ENCODE data around the gene SEMA6A.

Gene SEMA6A

GRCh38 chr5:116420540-116420939, 154.1 kb downstream of the SEMA6A start:
- DNase-seq (ENCODE audit: insufficient read length), result no peak
- no peak for FAIRE-seq
- no peak for TF ChIP-seq POLR2AphosphoS5 (IDR thresholded peaks at IDR 0.05; ENCODE audit: low read depth, low read length)
- TF ChIP-seq POLR2A (IDR thresholded peaks at IDR 0.05; ENCODE audit: low read depth, low read length), result no peak
- TF ChIP-seq TAF1 (IDR thresholded peaks at IDR 0.05; ENCODE audit: borderline replicate concordance, low read depth, low read length), result no peak

DNA sequence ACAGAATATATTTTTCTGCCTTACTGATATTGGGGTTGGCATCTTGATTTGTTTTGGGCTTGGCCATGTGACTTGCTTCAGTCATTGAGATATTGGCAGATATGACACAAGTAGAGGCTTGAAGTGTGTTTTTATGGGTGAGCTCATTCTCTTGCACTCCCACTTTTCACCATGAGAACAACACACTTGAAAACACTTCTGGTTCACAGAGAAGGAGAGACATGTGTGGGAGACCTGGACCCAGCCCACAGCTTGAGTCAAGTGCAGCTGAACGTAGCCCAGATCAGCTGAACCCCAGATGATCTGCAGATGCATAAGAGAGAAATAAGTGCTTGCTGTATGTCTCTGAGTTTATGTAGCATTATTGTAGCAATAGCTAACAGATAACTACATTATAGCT, 155.4 kb downstream of the SEMA6A start:
- TF ChIP-seq POLR2A (IDR thresholded peaks at IDR 0.05; ENCODE audit: low read depth, low read length), result no peak
- TF ChIP-seq TAF1 (IDR thresholded peaks at IDR 0.05; ENCODE audit: borderline replicate concordance, low read depth, low read length), result no peak
- TF ChIP-seq POLR2AphosphoS5 (IDR thresholded peaks at IDR 0.05; ENCODE audit: low read depth, low read length), result no peak
- FAIRE-seq (no peak), DNase-seq (ENCODE audit: insufficient read length) (no peak)

GRCh38 chr5:116418774-116419173, 155.8 kb downstream of the SEMA6A start:
- FAIRE-seq (no peak), DNase-seq (ENCODE audit: insufficient read length) (no peak)
- TF ChIP-seq POLR2A (IDR thresholded peaks at IDR 0.05; ENCODE audit: low read depth, low read length) (no peak), POLR2AphosphoS5 (IDR thresholded peaks at IDR 0.05; ENCODE audit: low read depth, low read length) (no peak), TAF1 (IDR thresholded peaks at IDR 0.05; ENCODE audit: borderline replicate concordance, low read depth, low read length) (no peak)

GRCh38 chr5:116418016-116418415, 156.6 kb downstream of the SEMA6A start:
- peak; percentile 21 for FAIRE-seq
- DNase-seq (ENCODE audit: insufficient read length), result no peak
- TF ChIP-seq POLR2A (IDR thresholded peaks at IDR 0.05; ENCODE audit: low read depth, low read length), result no peak

DNA sequence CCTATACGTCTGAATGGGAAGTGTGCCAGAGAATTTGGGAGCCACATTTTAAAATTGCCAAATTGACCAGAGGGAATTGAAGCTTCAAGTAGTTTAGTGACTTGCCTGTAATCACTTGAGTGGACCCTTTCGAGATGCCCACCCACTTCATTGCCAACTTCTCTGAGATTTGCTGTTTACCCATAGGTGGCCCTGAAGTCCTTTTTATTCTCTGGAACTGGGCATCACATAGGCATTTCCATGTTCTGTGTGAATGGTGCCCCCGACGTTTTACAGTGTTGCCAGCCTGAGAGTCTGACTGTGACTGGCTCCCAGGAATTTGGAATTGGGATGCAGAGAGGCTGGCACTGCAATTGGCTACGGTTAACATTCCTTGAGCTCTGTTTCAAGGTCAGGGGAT, 158.6 kb downstream of the SEMA6A start:
- TF ChIP-seq TAF1 (IDR thresholded peaks at IDR 0.05; ENCODE audit: borderline replicate concordance, low read depth, low read length) (no peak), POLR2AphosphoS5 (IDR thresholded peaks at IDR 0.05; ENCODE audit: low read depth, low read length) (no peak), POLR2A (IDR thresholded peaks at IDR 0.05; ENCODE audit: low read depth, low read length) (no peak)
- FAIRE-seq (no peak), DNase-seq (ENCODE audit: insufficient read length) (no peak)

DNA sequence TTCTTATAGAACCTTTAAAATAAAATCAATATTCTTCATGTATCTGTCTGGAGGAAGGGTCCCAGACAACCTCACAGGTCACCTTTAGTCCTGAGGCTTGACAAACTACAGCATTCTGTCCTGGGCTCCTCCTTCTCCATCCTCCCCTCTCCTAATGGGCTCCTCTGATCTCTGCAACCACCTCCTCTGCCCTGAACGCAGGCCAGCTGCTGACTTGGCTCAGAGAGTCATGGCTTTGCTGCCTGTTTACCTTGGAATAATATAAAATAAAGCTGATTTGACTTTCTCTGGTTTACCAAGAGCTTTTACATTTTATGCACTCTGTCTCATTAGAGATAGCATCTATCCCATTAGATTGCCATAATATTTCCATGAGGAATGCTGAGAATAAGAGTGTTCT, 159.4 kb downstream of the SEMA6A start:
- FAIRE-seq (no peak), DNase-seq (ENCODE audit: insufficient read length) (no peak)
- no peak for TF ChIP-seq POLR2A (IDR thresholded peaks at IDR 0.05; ENCODE audit: low read depth, low read length)
- no peak for TF ChIP-seq TAF1 (IDR thresholded peaks at IDR 0.05; ENCODE audit: borderline replicate concordance, low read depth, low read length)
- TF ChIP-seq POLR2AphosphoS5 (IDR thresholded peaks at IDR 0.05; ENCODE audit: low read depth, low read length), result no peak

- DNase-seq (ENCODE audit: insufficient read length) (no peak), FAIRE-seq (no peak)
- TF ChIP-seq POLR2AphosphoS5 (IDR thresholded peaks at IDR 0.05; ENCODE audit: low read depth, low read length), result no peak
- no peak for TF ChIP-seq TAF1 (IDR thresholded peaks at IDR 0.05; ENCODE audit: borderline replicate concordance, low read depth, low read length)
- no peak for TF ChIP-seq POLR2A (IDR thresholded peaks at IDR 0.05; ENCODE audit: low read depth, low read length)
These were observed 163.5 kb downstream of the SEMA6A start for GRCh38 chr5:116411101-116411571.

- no peak for FAIRE-seq
- TF ChIP-seq TAF1 (IDR thresholded peaks at IDR 0.05; ENCODE audit: borderline replicate concordance, low read depth, low read length) (no peak), POLR2AphosphoS5 (IDR thresholded peaks at IDR 0.05; ENCODE audit: low read depth, low read length) (no peak), POLR2A (IDR thresholded peaks at IDR 0.05; ENCODE audit: low read depth, low read length) (no peak)
- no peak for DNase-seq (ENCODE audit: insufficient read length)
These were observed 164.2 kb downstream of the SEMA6A start for GRCh38 chr5:116410336-116410890.

DNA sequence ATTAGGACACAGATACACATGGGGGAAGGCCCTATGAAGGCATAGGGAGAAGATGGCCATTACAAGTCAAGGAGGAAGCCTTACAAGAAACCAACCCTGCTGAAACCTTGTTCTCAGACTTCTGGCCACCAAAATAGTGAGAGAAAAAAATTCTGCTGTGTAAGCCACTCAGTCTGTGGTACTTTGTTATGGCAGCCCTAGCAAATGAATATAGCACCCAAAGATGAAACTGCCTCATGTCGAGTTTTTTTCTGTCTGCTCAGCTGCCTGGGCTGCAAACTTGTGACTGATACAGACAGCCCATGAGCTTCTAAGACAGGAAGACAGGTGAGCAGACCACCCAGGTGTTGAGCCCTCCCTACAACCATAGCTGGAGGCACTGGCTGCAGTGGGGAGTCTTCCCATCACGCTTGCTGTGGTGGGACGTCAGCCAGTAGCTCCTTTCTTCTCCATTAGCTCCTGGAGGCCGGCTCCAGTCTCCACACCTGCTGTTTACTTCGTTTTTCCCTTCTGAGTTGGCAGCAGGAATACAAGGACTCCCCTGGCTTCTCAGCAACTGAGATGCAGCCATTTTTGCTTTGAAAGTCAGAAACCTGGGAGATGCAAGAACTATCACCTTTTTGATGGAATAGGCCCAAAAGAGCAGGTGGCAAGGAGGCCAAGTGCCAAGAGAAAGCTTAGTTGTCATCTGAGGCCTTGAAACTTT, 164.9 kb downstream of the SEMA6A start:
- TF ChIP-seq POLR2A (IDR thresholded peaks at IDR 0.05; ENCODE audit: low read depth, low read length) (no peak), POLR2AphosphoS5 (IDR thresholded peaks at IDR 0.05; ENCODE audit: low read depth, low read length) (no peak), TAF1 (IDR thresholded peaks at IDR 0.05; ENCODE audit: borderline replicate concordance, low read depth, low read length) (no peak)
- DNase-seq (ENCODE audit: insufficient read length), result no peak

DNA sequence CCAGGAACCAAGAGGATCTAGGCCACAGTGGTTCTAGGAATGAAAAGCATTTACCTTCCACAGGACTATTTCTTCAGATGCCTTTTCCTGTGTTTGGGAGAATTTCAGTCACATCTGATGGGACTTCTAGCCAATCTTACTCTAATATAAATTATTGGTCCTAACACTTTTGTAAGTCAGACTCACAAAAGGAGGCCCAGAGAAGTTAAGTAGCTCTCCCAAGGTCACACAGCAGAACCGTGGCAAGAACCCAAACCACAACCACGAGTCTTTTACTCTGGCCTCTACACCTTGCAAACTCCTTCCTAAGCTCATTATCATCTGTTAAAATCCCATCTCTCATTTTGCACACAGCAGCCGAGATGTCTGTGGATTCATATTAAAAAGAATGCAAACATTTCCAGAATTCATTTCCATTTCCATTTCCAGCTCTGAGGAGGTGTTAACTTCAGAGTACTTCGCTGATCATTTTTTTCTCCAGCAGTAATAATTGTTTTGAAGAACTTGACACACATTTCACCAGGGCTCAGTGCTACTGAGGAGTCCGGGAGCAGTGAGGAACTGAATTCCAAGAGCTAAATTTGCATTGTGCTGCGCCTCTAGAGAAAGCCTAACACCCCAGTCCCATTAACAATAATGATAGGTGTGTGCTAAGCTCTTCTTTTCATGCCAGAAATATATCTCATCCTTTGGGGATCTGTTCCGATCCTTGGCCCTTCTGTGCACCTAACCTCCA, 168.1 kb downstream of the SEMA6A start:
- FAIRE-seq (no peak), DNase-seq (ENCODE audit: insufficient read length) (no peak)
- TF ChIP-seq TAF1 (IDR thresholded peaks at IDR 0.05; ENCODE audit: borderline replicate concordance, low read depth, low read length), result no peak
- TF ChIP-seq POLR2AphosphoS5 (IDR thresholded peaks at IDR 0.05; ENCODE audit: low read depth, low read length), result no peak
- no peak for TF ChIP-seq POLR2A (IDR thresholded peaks at IDR 0.05; ENCODE audit: low read depth, low read length)

More for the DNA sequence above, 164.9 kb downstream of the SEMA6A start:
- no peak for FAIRE-seq

DNA sequence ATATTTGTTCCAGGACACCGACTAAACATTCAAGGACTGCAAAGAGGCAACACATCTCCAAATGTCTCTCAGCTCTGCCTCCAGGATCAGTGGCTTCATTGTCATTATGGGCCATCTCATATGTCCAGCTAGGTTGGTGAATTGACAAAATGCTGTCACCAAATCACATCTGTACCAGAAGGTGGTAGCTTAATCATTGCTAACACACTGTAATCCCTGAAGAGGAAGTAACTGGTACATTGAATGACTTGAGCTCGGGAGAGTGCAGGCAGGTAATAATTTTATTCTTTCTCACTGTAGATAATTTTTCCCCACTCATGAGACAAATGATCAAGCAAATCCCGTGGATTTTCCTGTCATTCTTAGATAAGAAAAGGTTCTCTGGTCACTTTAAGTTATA, 169.8 kb downstream of the SEMA6A start:
- TF ChIP-seq POLR2A (IDR thresholded peaks at IDR 0.05; ENCODE audit: low read depth, low read length), result no peak
- TF ChIP-seq TAF1 (IDR thresholded peaks at IDR 0.05; ENCODE audit: borderline replicate concordance, low read depth, low read length), result no peak
- TF ChIP-seq POLR2AphosphoS5 (IDR thresholded peaks at IDR 0.05; ENCODE audit: low read depth, low read length), result no peak
- DNase-seq (ENCODE audit: insufficient read length) (no peak), FAIRE-seq (no peak)

- TF ChIP-seq POLR2A (IDR thresholded peaks at IDR 0.05; ENCODE audit: low read depth, low read length) (no peak), POLR2AphosphoS5 (IDR thresholded peaks at IDR 0.05; ENCODE audit: low read depth, low read length) (no peak), TAF1 (IDR thresholded peaks at IDR 0.05; ENCODE audit: borderline replicate concordance, low read depth, low read length) (no peak)
- DNase-seq (ENCODE audit: insufficient read length) (no peak), FAIRE-seq (no peak)
These were observed 170.6 kb downstream of the SEMA6A start for GRCh38 chr5:116404016-116404415.
